ENCODE results near the gene PIP5K1B.

The PIP5K1B gene

GRCh38 chr9:68967800-68968199 lies 262.8 kb downstream of the PIP5K1B start:
- TF ChIP-seq CTCF (IDR thresholded peaks at IDR 0.05; ENCODE audit: low read length) = no peak
- no peak for TF ChIP-seq EZH2 (IDR thresholded peaks at IDR 0.05; ENCODE audit: borderline replicate concordance, low read length)
- Histone ChIP-seq H3F3A (ENCODE audit: insufficient read depth, low read length) (no peaks in the 10 kb centered on the region), H3K9me3 (ENCODE audit: low read length) (no peaks in the 10 kb centered on the region), H3K4me1 (ENCODE audit: insufficient read depth, low read length, severe bottlenecking) (no peaks in the 10 kb centered on the region), H3K4me3 (ENCODE audit: low read depth, low read length, poor library complexity, severe bottlenecking) (no peak overlapping the region), H3K27me3 (ENCODE audit: insufficient read depth, low read length) (no peaks in the 10 kb centered on the region), H3K27ac (ENCODE audit: low read depth, low read length, poor library complexity, severe bottlenecking) (no peak overlapping the region), H3K79me2 (ENCODE audit: insufficient read depth, low read length) (no peaks in the 10 kb centered on the region), H3K9ac (ENCODE audit: low read length) (no peak overlapping the region), H3K36me3 (ENCODE audit: insufficient read depth, low read length) (no peaks in the 10 kb centered on the region), H4K20me1 (ENCODE audit: insufficient read depth, low read length) (no peaks in the 10 kb centered on the region), H3K9me2 (ENCODE audit: low read depth, low read length) (no peaks in the 10 kb centered on the region), H3K4me2 (ENCODE audit: low read length) (no peak overlapping the region), H2AFZ (ENCODE audit: low read length) (no peak overlapping the region)

GRCh38 chr9:68969538-68969937 lies 264.5 kb downstream of the PIP5K1B start:
- H3K9ac ChIP-seq (ENCODE audit: low read length) = no peak overlapping the region
- no peaks in the 10 kb centered on the region for H3K79me2 ChIP-seq (ENCODE audit: insufficient read depth, low read length)
- no peaks in the 10 kb centered on the region for H3K36me3 ChIP-seq (ENCODE audit: insufficient read depth, low read length)
- no peaks in the 10 kb centered on the region for H3K4me1 ChIP-seq (ENCODE audit: insufficient read depth, low read length, severe bottlenecking)
- H3F3A ChIP-seq (ENCODE audit: insufficient read depth, low read length) = no peaks in the 10 kb centered on the region
- no peaks in the 10 kb centered on the region for H3K27me3 ChIP-seq (ENCODE audit: insufficient read depth, low read length)
- TF ChIP-seq EZH2 (IDR thresholded peaks at IDR 0.05; ENCODE audit: borderline replicate concordance, low read length) = no peak
- H2AFZ ChIP-seq (ENCODE audit: low read length) = no peak overlapping the region
- H3K27ac ChIP-seq (ENCODE audit: low read depth, low read length, poor library complexity, severe bottlenecking) = no peak overlapping the region
- no peak overlapping the region for H3K4me3 ChIP-seq (ENCODE audit: low read depth, low read length, poor library complexity, severe bottlenecking)
- H3K9me2 ChIP-seq (ENCODE audit: low read depth, low read length) = no peaks in the 10 kb centered on the region
- H3K4me2 ChIP-seq (ENCODE audit: low read length) = no peak overlapping the region
- H3K9me3 ChIP-seq (ENCODE audit: low read length) = no peaks in the 10 kb centered on the region
- no peaks in the 10 kb centered on the region for H4K20me1 ChIP-seq (ENCODE audit: insufficient read depth, low read length)

DNA sequence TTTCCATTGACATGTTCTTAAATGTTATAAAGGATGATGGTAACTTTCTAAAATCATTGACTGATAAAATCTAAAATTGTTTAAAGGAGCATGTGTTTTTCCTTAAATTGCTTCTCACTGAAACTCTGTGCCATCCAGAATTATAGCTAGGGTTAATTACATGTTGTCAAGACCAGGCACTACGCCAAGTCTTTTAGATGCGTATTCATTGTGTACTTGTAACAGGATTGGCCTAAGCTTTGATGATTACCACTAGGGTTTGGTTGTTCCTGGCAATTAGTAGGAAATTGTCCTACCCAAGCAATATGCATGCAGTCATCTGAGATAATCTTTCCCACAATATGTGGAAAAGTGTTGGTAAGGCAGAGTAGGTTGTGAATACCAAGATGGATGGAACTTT lies 265.1 kb downstream of the PIP5K1B start:
- TF ChIP-seq CTCF (IDR thresholded peaks at IDR 0.05; ENCODE audit: low read length) = no peak
- H3K9me3 ChIP-seq (ENCODE audit: low read length) = no peaks in the 10 kb centered on the region
- H3K4me2 ChIP-seq (ENCODE audit: low read length) = no peak overlapping the region
- no peaks in the 10 kb centered on the region for H3K79me2 ChIP-seq (ENCODE audit: insufficient read depth, low read length)
- no peak overlapping the region for H2AFZ ChIP-seq (ENCODE audit: low read length)
- no peak overlapping the region for H3K9ac ChIP-seq (ENCODE audit: low read length)
- no peaks in the 10 kb centered on the region for H3K4me1 ChIP-seq (ENCODE audit: insufficient read depth, low read length, severe bottlenecking)
- H3K36me3 ChIP-seq (ENCODE audit: insufficient read depth, low read length) = no peaks in the 10 kb centered on the region
- no peaks in the 10 kb centered on the region for H3F3A ChIP-seq (ENCODE audit: insufficient read depth, low read length)
- no peaks in the 10 kb centered on the region for H3K27me3 ChIP-seq (ENCODE audit: insufficient read depth, low read length)
- H3K9me2 ChIP-seq (ENCODE audit: low read depth, low read length) = no peaks in the 10 kb centered on the region
- H4K20me1 ChIP-seq (ENCODE audit: insufficient read depth, low read length) = no peaks in the 10 kb centered on the region
- no peak overlapping the region for H3K27ac ChIP-seq (ENCODE audit: low read depth, low read length, poor library complexity, severe bottlenecking)
- no peak overlapping the region for H3K4me3 ChIP-seq (ENCODE audit: low read depth, low read length, poor library complexity, severe bottlenecking)

DNA sequence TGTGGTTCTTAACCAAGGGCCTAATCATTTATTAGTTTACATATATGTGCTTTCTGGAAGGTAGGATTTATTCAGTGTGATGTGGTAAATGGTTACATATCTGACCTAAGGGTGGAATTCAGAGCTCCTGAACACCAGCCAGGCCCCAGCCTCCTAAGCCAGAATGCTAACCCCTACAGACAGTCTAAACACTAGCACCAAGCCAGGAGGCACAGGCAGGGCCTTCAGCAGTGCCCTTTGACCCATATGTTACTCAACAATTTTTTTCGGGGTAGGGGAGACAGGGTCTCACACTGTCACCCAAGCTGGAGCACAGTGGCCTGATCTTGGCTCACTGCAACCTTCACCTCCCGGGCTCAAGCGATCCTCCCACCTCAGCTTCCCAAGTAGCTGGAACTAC lies 268.6 kb downstream of the PIP5K1B start:
- Histone ChIP-seq H3K9ac (ENCODE audit: low read length) (no peak overlapping the region), H3K9me2 (ENCODE audit: low read depth, low read length) (no peaks in the 10 kb centered on the region), H4K20me1 (ENCODE audit: insufficient read depth, low read length) (no peaks in the 10 kb centered on the region), H3K27me3 (ENCODE audit: insufficient read depth, low read length) (no peaks in the 10 kb centered on the region), H3K27ac (ENCODE audit: low read depth, low read length, poor library complexity, severe bottlenecking) (no peak overlapping the region), H3F3A (ENCODE audit: insufficient read depth, low read length) (no peaks in the 10 kb centered on the region), H3K36me3 (ENCODE audit: insufficient read depth, low read length) (no peaks in the 10 kb centered on the region), H3K9me3 (ENCODE audit: low read length) (no peaks in the 10 kb centered on the region), H2AFZ (ENCODE audit: low read length) (no peak overlapping the region), H3K4me3 (ENCODE audit: low read depth, low read length, poor library complexity, severe bottlenecking) (no peak overlapping the region), H3K4me2 (ENCODE audit: low read length) (no peak overlapping the region), H3K79me2 (ENCODE audit: insufficient read depth, low read length) (no peaks in the 10 kb centered on the region), H3K4me1 (ENCODE audit: insufficient read depth, low read length, severe bottlenecking) (no peaks in the 10 kb centered on the region)
- TF ChIP-seq CTCF (IDR thresholded peaks at IDR 0.05; ENCODE audit: low read length) (no peak), EZH2 (IDR thresholded peaks at IDR 0.05; ENCODE audit: borderline replicate concordance, low read length) (no peak)
